ENCODE results near the gene FER1L5.

Gene FER1L5

DNA sequence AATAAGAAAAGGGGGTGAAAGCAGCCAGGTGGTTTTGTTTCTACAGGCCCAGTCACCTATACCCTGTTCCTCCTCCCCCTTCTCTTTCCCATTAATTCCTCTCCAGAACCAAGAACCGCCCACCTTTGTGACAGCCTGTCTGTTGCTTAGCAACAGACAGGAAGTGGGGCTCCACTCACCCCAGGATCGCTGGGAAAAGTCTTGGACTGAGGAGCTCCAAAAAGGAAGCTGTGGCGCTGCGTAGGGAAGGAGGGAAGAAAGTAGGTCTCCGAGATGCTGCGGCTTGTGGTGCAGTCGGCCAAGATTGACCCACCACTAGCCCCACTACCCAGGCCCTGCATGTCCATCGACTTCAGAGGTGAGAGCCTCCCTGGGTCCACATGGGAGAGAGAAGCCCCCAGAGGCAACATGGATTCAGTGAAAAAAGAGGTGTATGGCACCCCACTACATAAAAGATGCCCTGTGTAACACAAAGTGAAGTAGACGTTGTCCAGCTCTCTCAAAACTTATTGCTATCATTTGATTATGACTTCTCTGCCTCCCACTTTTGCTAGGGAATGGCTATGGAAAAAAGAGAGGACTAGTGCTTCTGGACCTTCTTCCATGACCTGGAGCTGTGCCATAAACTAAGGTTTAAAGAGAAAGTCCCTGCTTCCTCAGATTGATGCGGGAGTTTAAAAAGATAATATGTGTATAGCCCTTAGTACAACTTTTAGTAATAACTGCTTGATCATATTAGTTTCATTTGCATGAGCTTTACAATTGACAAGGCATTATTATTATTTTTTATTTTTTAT, at the start of gene FER1L5:
Gene FER1L5, plus strand, starts transcription at position 201 of the 797 bp plus-strand sequence. Its CDS starts 73 bp downstream, at position 274.
- peak; percentile 63 for DNase-seq (ENCODE audit: low spot score)

GRCh38 chr2:96594282-96594681, 48.3 kb upstream of the FER1L5 start:
- DNase-seq (ENCODE audit: low spot score): no peak

DNA sequence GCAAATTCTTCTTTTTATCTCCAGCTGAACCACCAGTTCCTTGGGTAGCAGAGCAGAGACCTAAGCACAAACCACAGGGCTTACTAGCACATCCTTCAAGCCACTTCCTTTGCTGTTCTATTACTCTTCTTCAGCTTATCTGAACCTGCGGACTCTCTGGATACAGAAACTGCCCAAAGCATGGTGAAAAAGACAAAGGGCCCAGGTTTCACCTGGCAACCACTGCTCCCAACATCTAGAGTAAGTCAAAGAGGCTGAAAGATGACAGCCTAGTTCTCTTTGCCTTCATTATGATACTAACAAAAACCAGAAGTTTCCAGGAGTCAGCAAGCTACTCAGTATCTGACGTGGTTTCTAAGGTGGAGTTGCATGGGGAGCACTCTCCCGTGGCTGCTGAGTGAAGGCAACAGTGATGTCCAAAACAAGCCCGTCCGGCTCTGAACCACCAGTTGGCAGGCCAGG, 47.8 kb upstream of the FER1L5 start:
- DNase-seq (ENCODE audit: low spot score): no peak

DNA sequence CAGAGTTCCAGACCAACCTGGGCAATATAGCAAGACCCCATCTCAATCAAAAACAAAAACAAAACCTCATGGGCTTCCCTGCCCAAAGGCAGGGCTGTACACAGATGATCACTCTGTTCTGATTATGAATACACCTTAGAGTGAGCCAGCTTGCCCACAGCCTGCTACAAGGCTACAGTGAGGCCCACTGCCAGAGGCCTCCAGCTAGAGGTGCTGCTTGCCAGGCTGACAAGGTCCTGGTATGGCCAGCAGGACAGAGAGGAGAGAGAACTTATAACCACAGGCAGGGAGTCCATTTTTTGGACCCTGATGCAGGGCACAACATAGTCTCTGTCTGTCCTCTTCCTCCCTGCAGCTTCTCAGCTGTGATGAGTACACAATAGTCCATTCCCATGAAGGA, 46.0 kb upstream of the FER1L5 start:
- DNase-seq (ENCODE audit: low spot score): no peak

- no peak for DNase-seq (ENCODE audit: low spot score)
These were observed 42.6 kb upstream of the FER1L5 start for GRCh38 chr2:96599941-96600340.

- DNase-seq (ENCODE audit: low spot score): no peak
These were observed 40.9 kb upstream of the FER1L5 start for GRCh38 chr2:96601382-96602292.

- no peak for DNase-seq (ENCODE audit: low spot score)
These were observed 40.2 kb upstream of the FER1L5 start for GRCh38 chr2:96602330-96602823.

- peak; percentile 50 for DNase-seq (ENCODE audit: low spot score)
These were observed 38.5 kb upstream of the FER1L5 start for GRCh38 chr2:96604104-96604503.

- DNase-seq (ENCODE audit: low spot score): no peak
These were observed 33.8 kb upstream of the FER1L5 start for GRCh38 chr2:96608469-96609455.

DNA sequence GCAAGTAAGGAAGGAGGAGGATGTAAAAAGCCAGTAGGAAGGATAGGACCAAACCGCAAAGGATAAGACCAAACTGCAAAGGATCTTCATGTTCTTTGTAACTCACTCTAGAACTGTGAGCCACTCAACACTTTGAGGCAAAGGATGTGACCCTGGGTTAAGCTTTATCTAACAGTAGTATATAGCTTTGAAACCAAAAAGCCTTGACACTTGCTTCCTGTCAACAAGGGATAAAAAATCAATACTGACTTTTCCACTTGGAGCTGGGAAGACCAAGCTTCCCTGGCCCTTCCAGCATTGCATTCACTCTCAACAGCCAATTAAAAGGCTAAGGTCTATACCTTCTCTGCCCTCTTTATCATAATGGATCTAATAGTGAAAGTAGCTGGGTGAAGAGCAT, 26.4 kb upstream of the FER1L5 start:
- no peak for DNase-seq (ENCODE audit: low spot score)

DNA sequence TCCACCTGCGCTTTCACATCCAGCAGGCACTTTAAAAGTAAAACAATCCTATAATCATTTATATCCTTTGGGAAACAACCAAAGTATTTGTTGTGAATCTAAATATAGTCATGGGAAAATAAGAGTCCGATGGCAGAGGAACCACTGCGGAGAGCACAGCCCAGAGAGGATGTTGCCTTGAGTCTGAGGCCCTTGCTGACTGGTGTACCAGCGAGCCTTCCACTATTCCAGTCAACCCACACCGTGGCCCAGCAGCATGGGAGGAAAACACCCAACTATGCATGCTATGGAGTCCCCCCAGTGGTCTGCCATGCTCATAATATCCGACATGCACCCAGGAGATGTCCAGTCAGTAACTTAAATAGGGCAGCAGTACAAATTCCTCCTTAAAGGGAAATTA, 26.0 kb upstream of the FER1L5 start:
- no peak for DNase-seq (ENCODE audit: low spot score)

DNA sequence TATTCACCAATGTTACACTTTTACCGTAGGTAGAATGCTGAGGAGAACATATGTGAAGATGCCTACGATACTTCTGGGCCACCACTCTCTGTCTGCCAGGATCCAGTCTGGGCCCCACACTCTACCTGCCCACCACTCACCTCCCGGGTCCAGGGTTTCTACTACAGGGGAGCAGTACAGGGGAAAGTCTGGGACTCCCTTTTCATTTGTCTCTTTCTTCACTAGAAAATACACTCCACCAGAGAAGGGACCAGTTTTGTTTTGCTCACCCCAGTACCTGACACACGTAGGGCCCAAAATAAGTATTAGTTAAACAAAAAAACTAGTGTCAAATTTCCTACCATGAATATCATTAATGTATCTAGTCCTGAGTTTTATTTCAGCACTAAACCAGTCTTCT, 25.6 kb upstream of the FER1L5 start:
- no peak for DNase-seq (ENCODE audit: low spot score)

DNA sequence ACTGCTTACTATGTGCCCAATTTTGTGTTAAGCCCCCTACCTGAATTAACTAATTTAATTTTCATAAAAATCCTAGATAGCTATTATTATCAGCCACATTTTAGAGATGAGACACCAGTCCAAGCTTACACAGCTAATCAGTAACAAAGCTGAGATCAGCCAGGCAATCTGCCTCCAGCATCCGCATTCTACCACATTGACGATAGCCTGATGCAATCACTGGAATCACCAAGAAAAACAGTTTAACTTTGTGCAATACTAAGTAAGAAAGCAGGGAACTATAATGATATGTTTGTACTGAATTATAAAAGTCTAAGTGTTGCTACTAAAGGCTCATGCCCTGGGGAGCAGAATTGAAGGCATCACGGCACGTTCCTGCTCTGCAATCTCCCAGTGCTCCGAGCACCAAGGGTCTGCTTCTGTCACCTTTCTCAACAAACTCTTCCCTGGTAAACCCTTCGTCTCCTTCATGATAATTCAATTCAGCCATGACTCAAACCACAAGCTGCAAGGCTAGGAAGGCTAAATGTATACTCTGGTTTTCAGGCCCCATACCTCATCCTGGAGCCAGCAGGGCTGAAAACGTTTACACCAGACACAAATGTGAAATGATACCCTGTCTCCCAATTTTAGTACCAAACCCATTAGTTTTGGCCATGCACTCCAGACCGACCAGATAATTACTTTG, 23.8 kb upstream of the FER1L5 start:
- no peak for DNase-seq (ENCODE audit: low spot score)

DNA sequence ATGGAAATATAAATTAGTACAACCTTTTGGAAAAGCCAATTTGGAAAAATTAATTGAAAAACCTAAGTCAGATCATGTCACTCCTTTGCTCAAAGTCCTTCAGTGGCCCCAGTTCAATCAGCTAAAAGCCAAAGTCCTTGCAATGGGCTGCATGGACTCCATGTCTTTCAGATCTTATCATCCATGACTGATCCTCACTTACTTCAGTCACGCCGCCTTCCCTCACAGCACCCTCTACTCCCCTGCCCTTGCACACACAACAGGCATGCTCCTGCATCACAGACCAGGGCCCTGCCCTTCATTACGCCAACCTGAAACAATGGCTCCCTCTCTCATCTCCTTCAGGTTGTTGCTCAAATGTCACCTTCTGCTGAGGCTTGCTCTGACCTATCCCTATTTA, 20.0 kb upstream of the FER1L5 start:
- peak; percentile 49 for DNase-seq (ENCODE audit: low spot score)

- DNase-seq (ENCODE audit: low spot score): no peak
These were observed 19.4 kb upstream of the FER1L5 start for GRCh38 chr2:96623116-96623515.

GRCh38 chr2:96625571-96626552, 16.7 kb upstream of the FER1L5 start:
- DNase-seq (ENCODE audit: low spot score): no peak

DNA sequence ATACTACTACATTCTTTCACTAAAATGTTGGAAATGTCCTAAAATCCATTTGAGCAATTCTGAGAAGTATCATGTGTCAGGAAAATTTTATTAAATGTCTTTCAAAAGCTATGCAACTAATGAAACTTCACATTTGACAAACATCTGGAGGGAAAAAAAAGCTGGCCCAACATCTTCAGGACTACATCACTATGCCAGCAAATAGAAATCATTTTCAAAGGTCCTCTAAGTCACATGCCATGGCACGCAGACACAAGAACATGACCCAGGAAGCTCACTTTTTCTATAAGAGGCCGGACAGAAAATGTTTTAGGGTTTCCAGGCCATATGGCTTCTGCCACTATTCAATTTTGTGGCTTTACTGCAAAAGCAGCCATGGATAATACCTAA, 16.0 kb upstream of the FER1L5 start:
- DNase-seq (ENCODE audit: low spot score): no peak

DNA sequence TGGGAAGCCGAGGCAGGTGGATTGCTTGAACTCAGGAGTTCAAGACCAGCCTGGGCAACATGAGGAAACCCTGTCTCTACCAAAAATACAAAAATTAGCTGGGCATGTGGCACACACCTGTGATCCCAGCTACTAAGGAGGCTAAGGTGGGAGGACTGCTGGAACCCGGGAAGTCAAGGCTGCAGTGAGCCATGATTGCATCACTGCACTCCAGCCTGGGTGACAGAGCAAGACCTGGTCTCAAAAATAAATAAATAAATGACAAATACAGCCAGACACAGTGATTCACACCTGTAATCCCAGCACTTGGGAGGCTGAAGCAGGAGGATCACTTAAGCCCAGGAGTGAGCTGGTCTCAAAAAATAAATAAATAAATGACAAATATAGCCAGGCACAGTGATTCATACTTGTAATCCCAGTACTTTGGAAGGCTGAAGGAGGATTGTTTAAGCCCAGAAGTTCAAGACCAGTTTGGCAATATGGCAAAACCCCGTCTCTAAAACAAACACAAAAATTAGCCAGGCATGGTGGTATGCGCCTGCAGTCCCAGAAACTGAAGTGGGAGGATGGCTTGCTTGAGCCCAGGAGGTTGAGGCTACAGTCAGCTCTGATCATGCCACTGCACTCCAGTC, 10.6 kb upstream of the FER1L5 start:
- DNase-seq (ENCODE audit: low spot score): no peak

- DNase-seq (ENCODE audit: low spot score): no peak
These were observed 8.9 kb upstream of the FER1L5 start for GRCh38 chr2:96633641-96634040.

All from ecto neural progenitor cell (in vitro differentiated cells).